ENCODE measurements around the gene DNAH17.

Gene DNAH17

DNA sequence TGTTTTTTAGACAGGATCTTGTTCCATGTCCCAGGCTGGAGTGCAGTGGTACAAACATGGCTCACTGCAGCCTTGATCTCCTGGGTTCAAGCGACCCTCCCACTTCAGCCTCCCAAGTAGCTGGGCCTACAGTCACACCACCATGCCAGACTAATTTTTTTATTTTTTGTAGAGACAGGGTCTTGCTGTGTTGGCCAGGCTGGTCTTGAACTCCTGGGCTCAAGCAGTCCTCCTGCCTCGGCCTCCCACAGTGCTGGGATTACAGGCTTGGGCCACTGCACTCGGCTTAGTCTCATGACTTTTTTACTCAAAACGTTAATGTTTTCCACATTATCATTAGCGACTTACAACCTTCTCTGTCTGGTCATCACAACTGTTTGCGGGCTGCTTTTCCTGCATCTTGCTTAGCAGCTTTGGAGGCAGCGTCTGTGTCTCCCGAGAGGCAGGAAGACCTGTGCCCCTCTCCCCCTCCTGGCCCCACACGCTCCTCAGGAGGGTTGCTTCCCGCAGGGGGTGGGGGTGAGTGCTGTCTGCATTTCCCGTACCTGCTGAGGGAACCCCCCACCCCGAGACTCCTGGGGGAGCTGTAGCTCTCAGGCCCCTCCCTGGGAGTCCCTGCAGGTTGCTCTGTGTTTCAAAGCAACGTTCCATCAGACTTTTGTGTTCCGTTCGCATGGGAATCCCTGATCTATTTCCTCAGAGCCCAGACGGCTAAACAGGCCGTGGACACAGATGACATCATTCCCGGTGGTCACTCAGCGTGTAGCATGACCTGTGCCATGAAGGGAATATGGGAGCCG, 146.1 kb downstream of the DNAH17 start:
- POLR2A ChIA-PET (ENCODE audit: low non-redundant PET) = no interaction called here
- TF ChIP-seq, protein P1, sequence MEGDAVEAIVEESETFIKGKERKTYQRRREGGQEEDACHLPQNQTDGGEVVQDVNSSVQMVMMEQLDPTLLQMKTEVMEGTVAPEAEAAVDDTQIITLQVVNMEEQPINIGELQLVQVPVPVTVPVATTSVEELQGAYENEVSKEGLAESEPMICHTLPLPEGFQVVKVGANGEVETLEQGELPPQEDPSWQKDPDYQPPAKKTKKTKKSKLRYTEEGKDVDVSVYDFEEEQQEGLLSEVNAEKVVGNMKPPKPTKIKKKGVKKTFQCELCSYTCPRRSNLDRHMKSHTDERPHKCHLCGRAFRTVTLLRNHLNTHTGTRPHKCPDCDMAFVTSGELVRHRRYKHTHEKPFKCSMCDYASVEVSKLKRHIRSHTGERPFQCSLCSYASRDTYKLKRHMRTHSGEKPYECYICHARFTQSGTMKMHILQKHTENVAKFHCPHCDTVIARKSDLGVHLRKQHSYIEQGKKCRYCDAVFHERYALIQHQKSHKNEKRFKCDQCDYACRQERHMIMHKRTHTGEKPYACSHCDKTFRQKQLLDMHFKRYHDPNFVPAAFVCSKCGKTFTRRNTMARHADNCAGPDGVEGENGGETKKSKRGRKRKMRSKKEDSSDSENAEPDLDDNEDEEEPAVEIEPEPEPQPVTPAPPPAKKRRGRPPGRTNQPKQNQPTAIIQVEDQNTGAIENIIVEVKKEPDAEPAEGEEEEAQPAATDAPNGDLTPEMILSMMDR (conservative IDR thresholded peaks at IDR 0.05; ENCODE audit: low read depth) = no peak
- no peak overlapping the region for H3K27ac ChIP-seq
- DNase-seq (ENCODE audit: low spot score) = no peak
- CTCF ChIA-PET = interaction anchor here (2.4 kb wide), 1 partner anchor 9 kb away, joined by 6 read pairs; no protein-coding TSS in a partner anchor

DNA sequence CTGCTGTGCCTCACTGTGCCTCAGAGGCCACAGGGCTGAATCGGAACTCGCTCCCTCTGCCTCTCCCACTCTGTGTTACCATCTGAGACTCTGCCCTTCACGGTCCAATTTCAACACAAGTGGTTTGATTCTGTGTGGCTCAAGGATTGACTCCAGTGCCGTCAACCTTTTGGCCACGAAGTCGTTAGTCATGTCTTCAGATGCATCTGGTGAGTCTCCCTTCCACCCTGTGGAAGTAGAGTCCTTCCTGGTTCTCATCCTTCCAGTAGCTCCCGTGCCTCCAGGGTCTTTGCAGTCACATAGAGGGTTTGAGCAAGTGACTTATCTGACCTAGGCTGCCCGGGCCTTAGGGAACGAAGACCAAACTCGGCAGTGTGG, 147.6 kb downstream of the DNAH17 start:
- DNase-seq (ENCODE audit: low spot score) = no peak
- no peak overlapping the region for H3K27ac ChIP-seq
- CTCF ChIA-PET = interaction anchor here (0.5 to 2.4 kb wide), 2 partner anchors 7 to 277 kb away, joined by 3 to 6 read pairs; no protein-coding TSS in a partner anchor
- TF ChIP-seq, protein P1 (conservative IDR thresholded peaks at IDR 0.05; ENCODE audit: low read depth) = no peak
- POLR2A ChIA-PET (ENCODE audit: low non-redundant PET) = no interaction called here

DNA sequence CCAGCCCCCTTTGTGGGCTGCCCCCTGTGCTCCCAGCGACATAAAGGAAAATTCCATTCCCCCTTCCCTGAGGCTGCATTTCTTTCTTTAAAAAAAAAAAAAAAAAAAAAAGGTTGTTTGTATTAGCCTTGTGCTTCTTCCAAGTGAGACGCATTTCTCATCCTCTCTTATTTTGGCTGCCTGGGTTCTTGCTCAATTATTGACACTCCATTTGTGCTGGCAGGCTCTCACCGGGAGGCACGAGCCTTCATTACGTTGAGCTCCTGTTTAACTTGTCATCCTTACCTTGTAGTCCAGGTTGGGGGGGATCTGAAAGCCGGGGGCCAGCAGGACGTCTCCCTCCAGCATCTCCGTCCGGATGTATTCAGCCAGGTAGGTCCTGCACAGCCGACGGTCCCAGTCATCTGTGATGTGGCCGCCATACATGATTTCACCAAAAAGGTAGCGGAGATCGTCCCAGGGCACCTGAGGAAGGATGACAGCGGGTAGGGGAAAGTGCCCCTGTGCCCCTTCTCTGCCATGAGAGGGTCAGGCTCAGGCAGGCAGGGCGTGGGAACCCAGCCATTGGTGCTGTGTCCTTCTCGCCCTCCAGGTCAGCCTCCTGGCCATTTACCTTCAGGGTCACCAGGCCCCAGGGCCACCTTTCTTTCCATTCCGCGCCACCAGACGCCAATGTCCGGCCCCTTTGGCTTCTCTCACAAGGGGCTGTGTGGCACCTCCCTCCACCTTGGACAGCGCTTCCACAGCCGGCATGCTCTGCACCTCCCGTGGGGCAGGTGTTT, 148.2 kb downstream of the DNAH17 start:
- CTCF ChIA-PET = interaction anchor here (0.5 kb wide), 1 partner anchor 278 kb away, joined by 3 read pairs; no protein-coding TSS in a partner anchor
- DNase-seq (ENCODE audit: low spot score) = no peak
- POLR2A ChIA-PET (ENCODE audit: low non-redundant PET) = no interaction called here
- no peak overlapping the region for H3K27ac ChIP-seq
- TF ChIP-seq, protein P1 (conservative IDR thresholded peaks at IDR 0.05; ENCODE audit: low read depth) = no peak

DNA sequence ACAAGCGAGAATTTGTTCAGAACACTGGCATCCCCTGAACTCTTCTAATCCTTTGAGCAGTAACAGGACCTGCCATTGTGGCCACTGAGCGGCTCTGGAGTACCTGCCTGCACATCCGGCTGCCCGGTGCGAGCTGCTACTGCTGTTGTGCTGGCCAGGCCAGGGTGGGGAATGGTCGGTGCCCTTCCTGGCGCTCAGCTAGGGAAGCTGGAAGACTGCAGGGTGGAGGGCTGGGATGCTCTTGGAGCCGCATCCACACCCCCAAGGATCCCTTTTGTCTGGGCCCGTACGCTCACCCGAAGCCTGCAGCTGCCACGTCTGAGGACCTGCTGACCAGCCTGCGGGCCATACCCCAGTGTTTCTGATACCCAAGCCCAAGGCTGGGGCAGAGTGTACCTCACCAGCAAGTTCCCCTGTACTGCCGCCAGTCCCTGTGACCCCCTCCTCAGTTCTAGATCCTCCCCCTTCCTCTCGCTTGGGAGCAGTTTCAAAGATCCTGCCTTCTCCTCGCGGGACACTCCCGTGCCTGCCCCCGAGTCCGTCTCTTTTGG, 149.1 kb downstream of the DNAH17 start:
- TF ChIP-seq, protein P1 (conservative IDR thresholded peaks at IDR 0.05; ENCODE audit: low read depth) = no peak
- peak overlapping the region; percentile 17; the same call in 1 of the 2 replicates for H3K27ac ChIP-seq
- POLR2A ChIA-PET (ENCODE audit: low non-redundant PET) = no interaction called here
- CTCF ChIA-PET = interaction anchor here (0.7 kb wide), 1 partner anchor 68 kb away, joined by 3 read pairs; no protein-coding TSS in a partner anchor
- DNase-seq (ENCODE audit: low spot score) = no peak

DNA sequence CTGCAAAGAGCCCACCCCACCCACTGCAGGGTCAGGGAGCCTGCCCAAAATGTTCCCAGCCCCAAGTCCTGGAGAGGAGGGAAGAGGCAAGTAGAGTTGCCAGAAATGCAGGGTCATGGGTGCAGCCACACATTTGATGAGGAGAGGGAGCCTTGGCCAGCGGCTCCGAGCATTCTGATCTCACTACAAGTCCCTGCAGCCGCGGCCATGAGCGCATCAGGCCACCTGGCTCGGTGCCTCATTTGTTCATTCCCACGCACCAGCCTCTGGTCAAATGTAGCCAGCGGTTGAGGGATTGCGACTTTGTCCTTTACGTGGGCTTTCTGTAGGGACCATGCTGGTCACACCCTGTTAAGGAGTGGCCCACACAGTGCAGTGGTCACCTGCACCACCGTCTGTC, 150.1 kb downstream of the DNAH17 start:
- CTCF ChIA-PET = no interaction called here
- DNase-seq (ENCODE audit: low spot score) = no peak
- no peak overlapping the region for H3K27ac ChIP-seq
- POLR2A ChIA-PET (ENCODE audit: low non-redundant PET) = no interaction called here
- TF ChIP-seq, protein P1 (conservative IDR thresholded peaks at IDR 0.05; ENCODE audit: low read depth) = no peak

DNA sequence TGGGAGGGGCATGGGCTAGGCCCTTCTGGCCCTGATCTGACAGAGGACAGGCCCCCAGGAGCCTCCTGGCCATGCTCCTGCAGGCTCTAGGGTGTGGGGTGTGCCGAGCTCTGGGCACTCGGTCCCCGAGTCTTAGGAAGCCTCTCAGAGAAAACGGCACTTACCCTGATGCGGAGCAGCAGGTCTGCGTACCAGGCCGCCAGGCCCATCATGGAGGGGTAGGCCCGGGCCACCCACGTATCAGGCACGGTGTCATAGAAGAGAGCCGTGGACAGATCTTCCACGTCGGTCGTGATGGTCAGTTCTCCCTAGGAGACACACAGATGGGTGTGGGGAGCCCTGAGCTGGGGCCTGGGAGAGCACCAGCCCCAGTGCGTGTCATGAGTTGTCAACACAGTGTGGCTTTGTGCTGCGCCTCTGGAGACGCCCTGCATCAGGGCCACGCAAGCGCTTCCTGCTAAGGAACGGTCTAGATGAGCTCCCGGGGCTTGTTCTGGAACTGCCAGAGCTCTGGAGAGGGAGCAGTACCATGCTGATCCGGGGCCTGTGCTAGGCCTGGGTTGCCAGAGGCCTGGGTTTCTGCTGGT, 150.8 kb downstream of the DNAH17 start:
- DNase-seq (ENCODE audit: low spot score) = no peak
- TF ChIP-seq, protein P1 (conservative IDR thresholded peaks at IDR 0.05; ENCODE audit: low read depth) = no peak
- ChIA-PET CTCF (interaction anchor here (0.7 kb wide), 1 partner anchor 65 kb away, joined by 3 read pairs; no protein-coding TSS in a partner anchor), POLR2A (ENCODE audit: low non-redundant PET) (no interaction called here)
- H3K27ac ChIP-seq = no peak overlapping the region
